DOHH2 (cell line): ENCODE results near the gene DEAF1.

Source experiments
- H3F3A ChIP-seq: fragments of 200-600 bp; sonication (generic), shearing (Covaris generic); 2 replicates; pipeline ENCODE4 v1.6.0; 2016; ENCODE audit warnings: antibody characterized with exemption, mild to moderate bottlenecking; ENCODE audit not compliant: control insufficient read depth, insufficient read depth
- H3K27ac ChIP-seq: fragments of 200-600 bp; sonication (generic); 2 replicates; pipeline ENCODE4 v1.5.1; 2014; ENCODE audit warnings: low read depth, mild to moderate bottlenecking, low read length, moderate library complexity
- H3K27me3 ChIP-seq: fragments of 200-600 bp; sonication (generic); 2 replicates; pipeline ENCODE4 v1.6.1; 2014; ENCODE audit warnings: mild to moderate bottlenecking, low read length, mixed read lengths; ENCODE audit not compliant: control insufficient read depth
- H3K36me3 ChIP-seq: fragments of 200-600 bp; sonication (generic); 2 replicates; pipeline ENCODE4 v1.6.1; 2014; ENCODE audit warnings: mild to moderate bottlenecking, low read length, moderate library complexity, mixed read lengths; ENCODE audit not compliant: control insufficient read depth
- H3K4me1 ChIP-seq: fragments of 200-600 bp; sonication (generic); 2 replicates; pipeline ENCODE4 v1.6.1; 2014; ENCODE audit warnings: mild to moderate bottlenecking, low read length, mixed read lengths; ENCODE audit not compliant: control insufficient read depth
- H3K4me2 ChIP-seq: fragments of 200-600 bp; sonication (generic); 2 replicates; pipeline ENCODE4 v1.6.0; 2014; ENCODE audit warnings: mild to moderate bottlenecking, low read length, moderate library complexity
- H3K4me3 ChIP-seq: fragments of 200-600 bp; sonication (generic); 2 replicates; pipeline ENCODE4 v1.5.1; 2014; ENCODE audit warnings: mild to moderate bottlenecking, low read length, mixed read lengths
- H3K79me2 ChIP-seq: fragments of 200-600 bp; sonication (generic); 2 replicates; pipeline ENCODE4 v1.6.1; 2014; ENCODE audit warnings: mild to moderate bottlenecking, low read length, mixed read lengths; ENCODE audit not compliant: control insufficient read depth
- H3K9me2 ChIP-seq: fragments of 200-600 bp; sonication (generic); replicated peaks from 2 replicates; pipeline ENCODE4 v1.6.1; 2014; ENCODE audit warnings: mild to moderate bottlenecking, low read length, mixed read lengths; ENCODE audit not compliant: control insufficient read depth
- H3K9me3 ChIP-seq: fragments of 200-600 bp; sonication (generic); 2 replicates; pipeline ENCODE4 v1.6.1; 2014; ENCODE audit warnings: antibody characterized with exemption, low read length, mixed read lengths; ENCODE audit not compliant: control insufficient read depth, insufficient read depth
- H4K20me1 ChIP-seq: fragments of 200-600 bp; sonication (generic); 2 replicates; pipeline ENCODE4 v1.6.0; 2014; ENCODE audit warnings: low read depth, mild to moderate bottlenecking, antibody characterized with exemption, low read length, moderate library complexity; ENCODE audit not compliant: control insufficient read depth, insufficient read depth
- CTCF ChIP-seq: fragments of 200-600 bp; sonication (generic); IDR thresholded peaks from one replicate; pipeline ENCODE4 v1.5.1; 2014; ENCODE audit warnings: antibody characterized with exemption, mild to moderate bottlenecking, low read depth, low read length; ENCODE audit not compliant: poor library complexity, severe bottlenecking
- EZH2phosphoT487 ChIP-seq: fragments of 200-600 bp; sonication (generic); IDR thresholded peaks from 2 replicates; pipeline ENCODE4 v1.6.1; 2017; ENCODE audit warnings: borderline replicate concordance, mild to moderate bottlenecking, antibody characterized with exemption, low read length, moderate library complexity, mixed read lengths

The DEAF1 gene

GRCh38 chr11:724049-724777 is 29.2 kb upstream of the DEAF1 start:
- Histone ChIP-seq H3K27me3 (peaks cover 39% of the 10 kb centered on the region), H3K27ac (no peak overlapping the region), H4K20me1 (peaks cover 7% of the 10 kb centered on the region; the same call in 1 of the 2 replicates), H3K36me3 (no peaks in the 10 kb centered on the region), H3K9me3 (no peaks in the 10 kb centered on the region), H3K4me3 (no peak overlapping the region), H3K79me2 (no peaks in the 10 kb centered on the region), H3K4me1 (peaks cover 45% of the 10 kb centered on the region), H3K4me2 (no peak overlapping the region), H3F3A (peaks cover 6% of the 10 kb centered on the region; the same call in 1 of the 2 replicates), H3K9me2 (no peaks in the 10 kb centered on the region)
- TF ChIP-seq EZH2phosphoT487 (no peak), CTCF (no peak)

GRCh38 chr11:723120-723883 is 28.3 kb upstream of the DEAF1 start:
- H3F3A ChIP-seq = peaks cover 6% of the 10 kb centered on the region; the same call in 1 of the 2 replicates
- peaks cover 45% of the 10 kb centered on the region for H3K4me1 ChIP-seq
- H3K27me3 ChIP-seq = peaks cover 37% of the 10 kb centered on the region
- H3K9me2 ChIP-seq = no peaks in the 10 kb centered on the region
- H3K4me2 ChIP-seq = peak overlapping the region; percentile 43
- no peaks in the 10 kb centered on the region for H3K36me3 ChIP-seq
- H3K4me3 ChIP-seq = no peak overlapping the region
- H3K79me2 ChIP-seq = no peaks in the 10 kb centered on the region
- no peak overlapping the region for H3K27ac ChIP-seq
- TF ChIP-seq EZH2phosphoT487 (no peak), CTCF (peak; percentile 71)
- H3K9me3 ChIP-seq = no peaks in the 10 kb centered on the region
- H4K20me1 ChIP-seq = peaks cover 7% of the 10 kb centered on the region; the same call in 1 of the 2 replicates

- H3K4me3 ChIP-seq = peak overlapping the region; percentile 42
- H3K27ac ChIP-seq = no peak overlapping the region
- peaks cover 37% of the 10 kb centered on the region for H3K27me3 ChIP-seq
These were observed 27.4 kb upstream of the DEAF1 start for GRCh38 chr11:722346-722811.

More at GRCh38 chr11:722346-722811, 27.4 kb upstream of the DEAF1 start:
- Histone ChIP-seq H3K79me2 (no peaks in the 10 kb centered on the region), H3K4me2 (peak overlapping the region; percentile 59), H3K36me3 (no peaks in the 10 kb centered on the region), H4K20me1 (peaks cover 7% of the 10 kb centered on the region; the same call in 1 of the 2 replicates), H3K9me3 (no peaks in the 10 kb centered on the region), H3K4me1 (peaks cover 42% of the 10 kb centered on the region), H3F3A (peaks cover 6% of the 10 kb centered on the region; the same call in 1 of the 2 replicates), H3K9me2 (no peaks in the 10 kb centered on the region)
- TF ChIP-seq EZH2phosphoT487 (no peak), CTCF (no peak)
